NCI-H2196 treated with DMSO at 0.1 percent for 48 hours (cell line): ENCODE measurements around the gene SHISA9.

Source experiments
- DNase-seq: peaks from one replicate; lab custom pipeline; 2025; ENCODE audit not compliant: unreplicated experiment; lab: John Stamatoyannopoulos, UW

SHISA9 gene

DNA sequence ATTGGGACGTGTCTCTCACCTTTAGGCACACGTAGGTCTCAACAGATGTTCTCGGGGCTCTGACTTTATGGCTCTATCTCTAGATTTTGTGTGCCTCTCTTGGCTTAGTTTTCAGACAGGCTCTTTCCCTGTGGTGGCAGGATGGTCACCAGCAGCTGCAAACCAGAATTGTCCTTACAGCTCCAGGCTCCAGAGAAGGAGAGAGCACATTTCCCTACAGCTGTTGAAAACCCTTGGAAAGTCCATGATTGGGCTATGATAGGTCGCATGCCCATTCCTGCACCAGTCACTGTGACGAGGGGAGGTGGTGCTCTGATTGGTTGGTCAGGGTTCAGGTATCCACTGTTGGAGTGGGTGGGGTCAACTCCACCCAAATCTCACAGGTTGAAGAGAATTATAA is 41.5 kb downstream of the SHISA9 start:
- no peak for DNase-seq

DNA sequence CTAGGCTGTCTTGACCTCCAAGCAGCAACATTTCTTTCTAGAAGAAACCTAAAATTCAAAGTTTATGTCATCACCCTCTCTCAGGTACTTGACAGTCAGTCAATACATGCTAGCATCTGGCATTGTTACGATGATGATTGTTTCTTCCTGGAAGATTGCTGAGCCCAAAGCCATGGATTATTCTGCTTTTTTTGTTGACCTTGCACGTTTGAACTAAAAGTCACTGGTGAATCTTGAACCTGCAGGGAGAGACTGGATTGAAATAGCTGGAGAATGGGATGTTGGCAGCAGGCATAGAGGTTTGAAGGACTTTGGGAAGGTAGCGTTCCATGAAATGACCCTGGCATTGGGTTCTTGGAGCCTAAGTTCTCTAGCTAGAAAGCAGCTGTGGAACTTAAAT is 42.9 kb downstream of the SHISA9 start:
- no peak for DNase-seq

DNA sequence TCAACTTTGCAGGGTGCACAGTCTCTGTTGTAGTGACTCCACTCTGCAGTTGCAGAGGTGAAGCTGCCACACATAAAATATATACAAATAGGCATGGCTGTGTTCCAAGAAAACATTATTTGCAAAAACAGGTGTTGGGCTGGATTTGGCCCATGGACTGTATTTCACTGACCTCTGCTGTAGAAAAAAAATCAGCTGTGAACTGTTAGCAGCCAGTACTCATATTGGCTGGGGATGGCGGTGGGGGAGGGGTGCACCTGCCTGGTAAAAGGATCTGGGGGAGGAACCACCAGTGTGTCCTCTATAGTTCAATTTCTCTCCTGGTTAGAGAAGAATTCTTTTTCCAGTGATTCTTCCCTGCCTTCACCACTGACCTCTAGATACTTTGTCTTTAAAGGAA is 50.0 kb downstream of the SHISA9 start:
- DNase-seq: peak; percentile 86

DNA sequence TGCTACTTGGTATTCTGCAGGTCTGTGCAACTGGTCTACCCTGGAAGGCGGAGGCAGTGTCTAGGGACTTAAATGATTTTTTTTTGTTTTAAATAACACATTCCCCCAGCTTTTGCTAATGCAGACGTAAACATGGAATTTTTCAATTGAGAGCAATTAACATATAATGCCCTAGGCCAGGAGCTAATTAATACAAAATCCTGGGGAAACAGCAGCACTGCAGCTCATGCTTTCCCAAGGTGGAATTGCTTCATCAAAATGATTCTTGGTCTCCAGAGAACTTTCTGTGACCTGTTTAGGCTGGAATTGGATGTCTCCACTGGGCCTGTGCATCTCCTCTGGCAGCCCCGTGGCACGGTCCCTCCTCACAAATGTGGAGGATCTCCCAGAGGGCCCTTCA is 50.6 kb downstream of the SHISA9 start:
- no peak for DNase-seq

DNA sequence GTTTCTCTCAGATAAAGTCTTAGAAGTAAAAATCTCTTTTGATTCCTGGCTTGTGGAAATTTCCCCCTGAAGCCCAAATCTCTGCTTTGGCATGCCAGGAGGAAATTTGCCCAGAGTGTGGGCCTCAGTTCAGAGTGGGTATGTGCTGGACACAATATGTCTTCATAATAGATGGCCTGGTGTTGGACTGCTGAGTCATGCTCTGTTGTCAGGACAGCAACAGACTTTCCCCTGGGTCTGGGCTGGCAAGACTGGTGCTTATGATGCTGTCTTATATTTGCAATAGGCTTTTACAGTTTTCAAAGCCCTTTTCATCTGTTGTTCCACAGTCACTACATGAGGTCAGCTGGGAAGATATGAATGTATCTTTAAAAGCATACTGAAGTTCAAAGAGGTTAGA is 57.0 kb downstream of the SHISA9 start:
- no peak for DNase-seq

DNA sequence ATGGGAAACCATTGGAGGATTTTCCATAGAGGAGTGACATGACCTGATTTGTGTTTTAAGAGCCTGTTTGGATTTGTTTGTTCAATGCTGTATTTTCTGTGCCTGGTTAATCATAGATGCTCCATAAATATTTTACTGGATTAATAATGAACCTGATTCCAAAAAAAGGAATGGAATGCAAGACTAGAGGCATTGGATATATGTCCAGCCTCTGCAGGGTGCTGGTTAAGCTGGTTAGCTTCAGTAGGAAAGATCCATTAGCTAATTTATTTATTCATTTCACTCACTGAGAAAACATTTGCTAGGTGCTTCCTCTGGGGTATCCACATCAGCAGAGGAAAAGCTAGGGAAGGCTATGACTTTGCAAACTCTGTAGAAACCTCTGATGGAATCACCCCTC is 57.7 kb downstream of the SHISA9 start:
- no peak for DNase-seq

DNA sequence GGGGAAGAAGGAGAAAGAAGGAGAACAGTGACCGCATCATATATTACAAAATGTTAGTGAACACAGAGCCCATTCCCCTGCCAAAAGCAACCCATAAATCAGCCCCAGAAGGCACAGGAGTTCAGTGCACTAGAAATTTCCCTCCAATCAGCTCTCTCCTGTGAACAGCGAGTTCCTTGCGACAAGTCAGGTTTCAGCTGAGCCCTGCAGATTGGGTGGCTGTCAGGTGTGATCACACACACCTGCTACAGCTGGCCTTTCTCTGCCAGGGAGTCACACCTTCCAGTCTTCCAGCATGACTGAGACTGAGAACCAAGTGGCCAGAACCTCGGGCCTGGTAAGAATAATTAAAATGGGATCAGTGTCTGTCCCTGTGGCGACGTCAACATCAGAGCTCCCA is 60.2 kb downstream of the SHISA9 start:
- no peak for DNase-seq

DNA sequence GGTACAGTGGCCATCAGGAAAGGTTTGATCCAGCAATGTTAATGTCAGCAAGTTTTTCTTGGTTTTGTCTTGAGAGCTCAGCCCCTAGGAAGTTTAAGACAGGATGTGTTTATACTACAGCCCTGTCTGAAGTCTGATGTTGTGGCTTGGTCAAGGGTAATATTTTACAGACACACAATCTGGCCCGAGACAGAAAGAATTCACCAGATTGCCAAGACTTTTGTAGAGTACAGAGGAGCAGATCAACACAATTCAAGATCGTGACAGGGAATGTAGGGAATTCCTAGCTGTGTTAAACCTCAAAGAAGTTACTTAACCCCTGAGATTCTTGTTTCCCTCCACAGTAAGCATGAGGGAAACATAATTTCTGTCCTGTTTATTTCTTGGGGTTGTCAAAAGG is 63.1 kb downstream of the SHISA9 start:
- DNase-seq: no peak

DNA sequence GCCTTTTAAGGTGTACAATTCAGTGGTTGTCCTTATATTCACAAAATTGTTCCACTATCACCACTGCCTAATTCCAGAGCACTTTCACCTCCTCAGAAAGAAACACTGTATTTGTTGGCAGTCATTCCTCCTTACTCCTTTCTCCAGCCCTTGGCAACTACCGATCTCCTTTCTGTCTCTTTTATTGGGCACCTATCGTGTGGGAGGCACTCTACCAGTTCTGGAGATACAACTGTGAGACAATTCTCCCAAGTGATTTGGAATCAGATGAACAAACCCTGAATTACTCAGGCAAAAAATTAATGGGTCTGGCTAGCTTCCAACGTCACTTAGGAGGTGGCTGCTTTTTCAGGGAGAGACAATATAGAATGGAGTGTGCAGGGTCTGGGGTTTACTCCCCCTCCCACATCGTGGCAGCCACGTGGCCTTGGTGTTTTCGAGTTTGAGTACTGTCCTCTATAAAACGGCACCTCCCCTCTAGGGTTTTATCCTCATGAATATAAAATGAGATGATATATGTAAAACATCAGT is 63.9 kb downstream of the SHISA9 start:
- no peak for DNase-seq

DNA sequence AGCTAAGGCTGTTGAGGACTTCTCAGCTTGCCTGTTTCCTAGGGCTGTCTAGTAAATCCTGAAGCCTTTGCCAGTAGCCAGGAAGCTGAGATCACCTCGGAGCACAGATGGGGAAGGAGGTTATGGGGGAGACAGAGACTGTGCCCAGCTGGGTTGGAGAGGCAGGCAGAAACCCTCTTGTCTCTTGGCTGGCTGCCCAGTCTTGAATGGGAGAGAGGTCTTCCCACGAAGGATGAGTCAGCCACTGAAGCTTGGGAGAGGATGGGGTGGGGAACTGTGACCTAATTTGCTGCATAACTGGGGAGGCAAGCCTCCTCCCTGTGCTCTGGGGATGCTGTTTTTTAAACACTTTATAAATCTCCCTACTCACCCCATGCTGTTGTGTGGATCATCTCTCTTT is 69.8 kb downstream of the SHISA9 start:
- DNase-seq: peak; percentile 89

DNA sequence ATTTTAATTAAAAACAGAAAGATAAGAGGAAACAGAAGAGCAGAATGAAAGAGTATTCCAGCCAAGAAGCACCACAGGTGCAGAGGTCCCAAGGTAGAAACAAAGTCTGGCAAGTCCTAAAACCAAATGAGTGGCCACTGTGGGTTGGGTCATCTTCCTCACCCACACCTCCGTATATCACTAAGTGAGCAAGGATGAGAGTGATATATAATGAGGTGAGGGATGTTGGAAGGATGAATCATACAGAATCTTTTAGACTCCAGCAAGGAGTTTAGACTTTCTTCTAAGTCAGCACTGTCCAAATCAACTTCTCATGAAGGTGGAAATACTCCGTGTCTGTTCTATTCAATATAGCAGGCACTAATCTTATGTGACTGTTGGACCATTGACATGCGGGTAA is 70.8 kb downstream of the SHISA9 start:
- no peak for DNase-seq

DNA sequence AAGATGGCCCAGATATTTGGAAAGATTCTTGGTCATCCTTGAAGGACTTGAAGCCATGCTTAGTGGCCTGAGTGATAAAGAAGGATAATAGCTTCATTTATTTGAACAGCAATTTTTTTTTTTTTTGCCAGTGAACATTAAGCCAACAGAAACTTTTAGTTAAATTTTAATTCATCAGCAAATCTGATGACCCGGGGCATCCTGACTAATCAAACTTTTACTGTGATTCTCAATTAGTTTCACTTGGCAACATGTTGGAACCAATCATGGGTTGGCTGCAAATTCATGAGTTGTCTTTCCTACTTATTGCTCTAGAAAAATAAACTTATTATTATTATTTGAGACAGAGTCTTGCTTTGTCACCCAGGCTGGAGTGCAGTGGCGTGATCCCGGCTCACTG is 74.4 kb downstream of the SHISA9 start:
- DNase-seq: no peak

DNA sequence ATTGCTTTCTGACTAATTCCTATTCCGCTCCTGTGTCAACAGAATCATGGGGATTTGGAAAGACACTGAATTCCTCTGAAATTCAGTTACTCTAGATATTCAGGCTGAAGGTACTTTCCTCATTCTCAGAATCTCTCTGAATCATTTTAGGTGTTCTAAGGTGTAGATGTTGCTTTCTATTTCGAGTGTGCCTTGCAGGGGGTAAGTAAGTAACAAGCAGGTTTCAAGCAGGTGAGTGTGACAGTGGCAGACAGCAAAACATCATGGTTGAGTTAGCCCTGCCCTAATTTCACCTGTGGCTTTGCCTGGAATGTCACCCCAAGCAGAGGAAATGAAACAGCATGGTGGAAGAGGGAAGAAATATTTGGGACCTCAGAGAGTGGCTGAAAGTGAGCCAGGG is 75.1 kb downstream of the SHISA9 start:
- DNase-seq: no peak

DNA sequence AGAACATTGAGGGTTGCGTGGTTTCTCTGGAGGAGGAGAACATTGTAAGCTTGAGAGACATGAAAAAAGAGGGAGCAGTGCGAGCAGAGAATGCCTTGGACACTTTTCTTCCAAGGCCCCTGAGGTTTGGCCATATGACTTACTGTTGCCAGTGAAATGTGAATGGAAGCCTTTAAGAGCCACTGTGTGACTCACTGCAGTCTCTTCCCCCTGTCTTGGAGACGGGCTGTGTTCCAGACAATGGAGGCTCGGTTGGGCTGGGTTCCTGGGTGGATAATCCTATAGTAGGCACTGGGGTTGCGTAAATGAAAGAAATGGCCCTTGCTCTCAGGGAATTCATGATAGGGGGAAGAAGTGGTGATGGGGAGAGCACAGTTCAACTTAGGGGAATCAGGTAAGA is 75.5 kb downstream of the SHISA9 start:
- DNase-seq: no peak

DNA sequence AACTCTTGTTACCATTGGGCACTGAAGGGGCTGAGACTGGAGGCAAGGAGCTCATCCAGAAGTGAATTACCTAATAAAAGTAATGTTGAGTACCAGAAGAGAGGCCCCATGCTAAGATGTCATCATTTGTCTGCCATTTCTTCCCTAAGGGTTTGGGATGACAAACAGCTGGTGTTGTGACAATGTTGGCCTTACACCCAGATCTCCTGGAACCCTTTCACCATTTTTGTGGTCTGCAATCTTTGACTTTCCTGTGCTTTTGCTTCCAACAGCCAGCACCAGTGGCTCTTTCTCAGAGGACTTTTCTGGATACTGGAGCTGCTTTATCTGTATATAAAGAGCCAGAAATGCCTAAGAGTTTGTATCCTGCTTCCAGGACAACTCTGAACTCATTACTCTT is 84.1 kb downstream of the SHISA9 start:
- DNase-seq: no peak

DNA sequence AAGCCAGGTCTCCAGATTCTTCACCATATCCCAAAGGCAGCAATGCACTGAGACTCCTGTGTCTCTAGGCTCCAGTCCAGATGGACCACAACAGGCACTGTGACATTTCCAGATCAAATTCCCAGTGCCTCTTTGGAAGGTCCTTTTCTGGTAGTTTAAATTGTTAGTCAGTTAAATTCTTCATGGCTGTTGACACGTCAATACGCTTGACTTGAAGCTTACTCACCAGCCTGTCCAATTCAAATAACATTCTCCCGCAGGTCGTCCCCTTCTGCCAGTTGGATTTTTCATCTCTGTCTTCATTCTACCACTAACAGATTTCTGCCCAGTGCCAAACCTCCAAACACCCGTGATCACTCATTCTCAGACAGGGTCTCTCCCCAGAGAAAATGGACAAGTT is 86.7 kb downstream of the SHISA9 start:
- DNase-seq: no peak

DNA sequence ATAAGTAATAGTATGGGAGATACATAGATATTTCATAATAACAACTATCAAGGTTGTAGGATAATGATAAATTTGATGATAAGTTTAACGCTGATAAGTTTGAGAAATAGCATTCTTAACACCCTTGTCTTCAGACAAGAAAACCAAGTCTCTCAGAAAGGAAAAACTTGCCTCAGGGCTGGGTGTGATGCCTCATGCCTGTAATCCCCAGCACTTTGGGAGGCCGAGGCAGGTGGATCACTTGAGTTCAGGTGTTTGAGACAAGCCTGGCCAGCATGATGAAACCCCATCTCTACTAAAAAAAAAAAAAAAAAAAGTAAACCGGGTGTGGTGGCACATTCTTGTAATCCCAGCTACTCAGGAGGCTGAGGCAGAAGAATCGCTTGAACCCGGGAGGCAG is 90.7 kb downstream of the SHISA9 start:
- no peak for DNase-seq

DNA sequence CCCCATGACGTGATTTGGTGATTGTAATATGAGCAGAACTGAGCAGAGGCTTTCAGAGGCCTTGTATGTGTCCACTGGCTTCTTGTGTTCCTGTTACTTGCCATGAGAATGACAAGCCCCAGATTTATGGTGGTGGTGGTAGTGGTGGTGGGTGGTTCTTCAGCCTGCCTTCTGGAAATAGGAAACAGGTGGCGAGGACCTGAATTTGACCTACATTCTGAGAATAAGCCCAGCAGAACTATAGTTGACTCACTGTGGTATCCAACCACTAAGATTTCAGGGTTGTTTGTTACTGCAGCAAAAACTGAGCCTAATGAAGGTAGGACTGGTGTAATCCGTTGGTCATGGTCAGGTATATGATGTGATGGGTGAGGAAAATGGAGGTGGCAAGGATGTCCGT is 93.0 kb downstream of the SHISA9 start:
- DNase-seq: no peak

DNA sequence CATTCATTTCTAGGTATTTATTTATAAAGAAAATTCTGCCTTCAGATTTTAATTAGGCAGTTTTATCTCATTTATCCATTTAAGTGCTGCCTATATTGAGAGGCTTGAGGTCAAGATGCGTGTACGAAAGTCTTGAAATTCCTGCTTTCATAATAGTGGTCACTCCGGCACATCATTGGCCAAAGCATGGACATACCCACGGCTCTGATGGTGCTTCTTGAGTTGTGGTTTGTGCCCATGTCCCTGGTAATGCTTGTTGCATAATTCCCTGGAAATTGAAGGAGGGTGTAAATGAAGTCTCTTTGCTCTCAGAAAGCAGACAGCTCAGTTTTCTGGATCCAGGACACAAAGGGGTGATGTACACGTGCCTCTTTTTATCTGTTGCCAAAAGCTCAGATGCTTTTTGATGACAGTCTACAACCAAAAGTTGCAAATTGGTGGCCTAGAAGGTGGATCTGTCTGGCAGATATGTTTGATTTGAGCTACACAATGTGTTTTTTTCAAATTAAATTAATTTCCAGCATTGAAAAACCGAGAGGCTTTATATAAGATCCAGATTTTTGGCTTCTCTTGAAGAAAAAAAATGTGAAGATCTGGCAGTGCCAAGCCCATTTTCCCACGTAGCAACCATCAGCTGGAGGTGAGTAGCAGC is 94.4 kb downstream of the SHISA9 start:
- no peak for DNase-seq

DNA sequence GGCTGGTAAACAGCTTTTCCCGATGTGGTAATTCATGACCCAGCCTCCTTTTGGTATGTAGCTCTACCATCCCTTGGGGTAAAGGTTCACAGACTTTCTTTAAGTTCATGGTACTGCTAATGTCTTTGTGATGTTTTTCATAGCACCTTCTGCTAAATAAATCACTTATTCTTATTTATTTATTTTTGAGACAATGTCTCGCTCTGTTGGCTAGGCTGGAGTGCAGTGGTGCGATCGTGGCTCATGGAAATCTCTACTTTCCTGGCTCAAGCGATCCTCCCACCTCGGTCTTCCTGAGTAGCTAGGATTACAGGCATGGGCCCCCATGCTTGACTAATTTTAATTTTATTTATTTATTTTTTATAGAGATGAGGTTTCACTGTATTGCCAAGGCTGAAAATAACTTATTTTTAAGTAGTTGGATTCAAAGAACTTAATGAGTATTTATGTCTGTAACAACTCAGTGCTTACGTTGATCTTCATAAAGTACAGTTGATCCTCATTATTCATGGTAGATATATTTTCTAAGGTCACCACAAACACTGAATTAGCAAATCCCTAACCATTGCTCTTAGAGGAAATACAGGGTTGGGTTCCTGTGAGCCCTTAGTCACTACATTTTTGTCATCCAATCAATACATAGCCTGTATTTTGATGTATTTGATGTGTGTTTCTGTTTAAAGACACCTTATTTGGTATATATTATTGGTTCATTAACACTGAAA is 97.1 kb downstream of the SHISA9 start:
- no peak for DNase-seq

DNA sequence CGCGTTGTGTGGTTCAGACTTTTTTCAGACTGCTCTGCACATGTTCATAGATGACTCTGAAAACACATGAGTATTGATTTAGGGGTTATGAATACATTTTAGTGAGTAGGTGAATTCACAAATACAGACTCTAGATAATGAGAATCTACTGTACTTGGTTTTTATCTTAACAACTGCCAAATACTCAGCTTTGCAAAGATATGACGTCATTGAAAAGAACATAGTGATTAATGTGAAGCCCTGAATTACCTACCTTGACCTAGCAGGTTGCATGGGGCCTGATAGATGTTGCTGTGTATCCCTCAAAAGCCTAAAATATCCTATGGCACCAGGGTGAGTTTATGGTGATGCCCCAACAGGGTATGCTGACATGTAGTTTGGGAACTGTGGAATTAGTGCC is 98.0 kb downstream of the SHISA9 start:
- DNase-seq: no peak

DNA sequence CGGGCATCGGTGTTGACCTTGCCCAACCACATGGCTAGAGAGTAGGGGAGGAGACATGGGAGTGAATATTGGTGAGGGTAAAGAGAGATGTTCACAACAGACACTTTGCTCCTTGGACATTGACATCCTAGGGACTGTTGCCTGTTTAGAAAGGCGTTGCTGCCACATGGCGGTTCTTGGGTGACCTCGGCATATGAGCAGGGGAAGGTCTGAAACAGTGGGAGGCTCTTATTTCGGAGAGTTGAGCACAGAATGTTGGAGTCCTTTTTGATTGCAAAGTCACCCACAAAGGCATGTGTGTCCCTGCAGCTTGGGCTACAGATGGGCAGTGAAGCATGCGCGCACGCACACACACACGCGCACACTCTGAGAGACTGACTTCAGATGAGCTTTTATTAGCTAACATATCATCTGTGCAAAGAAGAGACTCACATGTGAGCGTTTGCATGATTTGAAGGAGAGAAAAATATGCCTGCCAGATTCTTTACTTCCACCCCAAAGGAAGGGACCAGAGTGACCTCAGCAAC is 104.4 kb downstream of the SHISA9 start:
- no peak for DNase-seq

DNA sequence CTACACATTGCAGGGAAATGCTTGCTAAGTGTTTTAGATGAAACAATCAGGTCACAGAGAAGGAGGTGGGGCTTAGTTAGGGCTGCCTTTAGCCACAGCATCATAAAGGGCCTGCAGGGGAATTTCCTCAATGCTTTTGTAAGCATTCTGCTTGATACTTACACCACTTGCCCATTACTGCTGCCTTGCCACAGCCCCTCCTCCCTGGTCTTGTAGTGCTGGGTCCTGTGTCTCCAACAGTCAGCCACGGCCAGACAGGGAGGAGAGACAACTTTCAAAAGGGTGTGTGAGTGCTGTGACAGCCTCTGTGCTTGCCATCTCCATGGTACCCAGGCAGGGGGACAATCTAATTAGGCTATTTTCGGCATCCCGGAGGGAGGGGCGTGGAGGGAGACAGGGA is 111.2 kb downstream of the SHISA9 start:
- DNase-seq: no peak
